OCI-LY7 (cell line): ENCODE data around the gene KCNK16. TPM values are rescaled to one million over a fixed set of nuclear protein-coding genes. Genes with fewer than 3 reads are reported as not detected.

ENCODE experiments used
- BruUV-seq: library from RNA; stranded (reverse); fragments of 400-500 nt; replicated peaks from 2 replicates; lab custom pipeline; 2021; lab: Mats Ljungman, UMichigan
- CTCF ChIA-PET: fragments of 300-600 bp; sonication (Branson Sonifier 250); formaldehyde crosslinking; loops from one replicate; lab custom pipeline; 2022; ENCODE audit warnings: antibody characterized with exemption; ENCODE audit not compliant: unreplicated experiment; lab: Charles Lee
- POLR2A ChIA-PET: fragments of 300-600 bp; sonication (Branson Sonifier 250); formaldehyde crosslinking; loops from one replicate; lab custom pipeline; 2022; ENCODE audit warnings: antibody characterized with exemption; lab: Charles Lee
- DNase-seq: peaks from one replicate; pipeline ENCODE4 v3.0.0-alpha.2; 2015; ENCODE audit warnings: low spot score
- H2AFZ ChIP-seq: fragments of 200-600 bp; sonication (generic), shearing (Covaris generic); 2 replicates; pipeline ENCODE4 v1.6.1; 2014; ENCODE audit warnings: mild to moderate bottlenecking, antibody characterized with exemption, low read length, moderate library complexity
- H3K27ac ChIP-seq: fragments of 200-600 bp; sonication (generic); 2 replicates; pipeline ENCODE4 v1.5.1; 2014; ENCODE audit warnings: mixed run types, low read depth, mild to moderate bottlenecking, moderate library complexity, low read length, inconsistent platforms; ENCODE audit not compliant: poor library complexity, severe bottlenecking
- H3K36me3 ChIP-seq: fragments of 200-600 bp; sonication (generic); 2 replicates; pipeline ENCODE4 v1.6.1; 2014; ENCODE audit warnings: mild to moderate bottlenecking, antibody characterized with exemption, low read length, moderate library complexity, mixed read lengths; ENCODE audit not compliant: insufficient read depth
- H3K4me1 ChIP-seq: fragments of 200-600 bp; sonication (generic); 2 replicates; pipeline ENCODE4 v1.5.1; 2014; ENCODE audit warnings: mild to moderate bottlenecking, low read length; ENCODE audit not compliant: insufficient read depth, poor library complexity, severe bottlenecking
- H3K4me2 ChIP-seq: fragments of 200-600 bp; sonication (generic); 2 replicates; pipeline ENCODE4 v1.6.1; 2014; ENCODE audit warnings: mild to moderate bottlenecking, low read length
- H3K4me3 ChIP-seq: fragments of 200-600 bp; sonication (generic); 2 replicates; pipeline ENCODE4 v1.5.1; 2014; ENCODE audit warnings: mild to moderate bottlenecking, low read depth, low read length; ENCODE audit not compliant: poor library complexity, severe bottlenecking
- H3K79me2 ChIP-seq: fragments of 200-600 bp; sonication (generic); 2 replicates; pipeline ENCODE4 v1.6.1; 2016; ENCODE audit warnings: low read depth, mild to moderate bottlenecking, low read length, moderate library complexity, mixed read lengths; ENCODE audit not compliant: insufficient read depth
- H3K9me2 ChIP-seq: fragments of 200-600 bp; sonication (generic); 2 replicates; pipeline ENCODE4 v1.6.1; 2016; ENCODE audit warnings: mild to moderate bottlenecking, low read length, mixed read lengths; ENCODE audit not compliant: insufficient read depth
- H3K9me3 ChIP-seq: fragments of 200-600 bp; sonication (generic); 2 replicates; pipeline ENCODE4 v1.6.1; 2014; ENCODE audit warnings: mild to moderate bottlenecking, mixed run types, low read length, mixed read lengths
- H4K20me1 ChIP-seq: fragments of 200-600 bp; sonication (generic); 2 replicates; pipeline ENCODE4 v1.6.1; 2014; ENCODE audit warnings: mild to moderate bottlenecking, antibody characterized with exemption, low read length, moderate library complexity, mixed read lengths; ENCODE audit not compliant: insufficient read depth
- CTCF ChIP-seq: fragments of 200-600 bp; sonication (generic); conservative IDR thresholded peaks from 2 replicates; pipeline ENCODE4 v1.5.1; 2014; ENCODE audit warnings: mild to moderate bottlenecking, antibody characterized with exemption, low read length, moderate library complexity, mixed read lengths
- EZH2phosphoT487 ChIP-seq: fragments of 200-600 bp; sonication (generic); IDR thresholded peaks from 2 replicates; pipeline ENCODE4 v1.6.1; 2018; ENCODE audit warnings: low read depth, borderline replicate concordance, mild to moderate bottlenecking, mixed run types, antibody characterized with exemption, low read length, moderate library complexity, mixed read lengths
- intact Hi-C: fragments of 100-400 bp; cut with micrococcal nuclease; formaldehyde crosslinking; loops from one replicate; pipeline ENCODE4 v1.10.0; 2022; ENCODE audit not compliant: unreplicated experiment
- total RNA-seq, 2 experiments: library from RNA; depleted of rRNA in 1 of 2; stranded (reverse); fragments of >200 nt in 1 of 2; shearing (Covaris generic) in 1 of 2; gene quantifications; 2 replicates each; pipeline ENCODE4 v1.2.3, GENCODE V29; 2014 to 2022

The KCNK16 gene
- total RNA-seq, 2 experiments from 2014 or later, result not detected

DNA sequence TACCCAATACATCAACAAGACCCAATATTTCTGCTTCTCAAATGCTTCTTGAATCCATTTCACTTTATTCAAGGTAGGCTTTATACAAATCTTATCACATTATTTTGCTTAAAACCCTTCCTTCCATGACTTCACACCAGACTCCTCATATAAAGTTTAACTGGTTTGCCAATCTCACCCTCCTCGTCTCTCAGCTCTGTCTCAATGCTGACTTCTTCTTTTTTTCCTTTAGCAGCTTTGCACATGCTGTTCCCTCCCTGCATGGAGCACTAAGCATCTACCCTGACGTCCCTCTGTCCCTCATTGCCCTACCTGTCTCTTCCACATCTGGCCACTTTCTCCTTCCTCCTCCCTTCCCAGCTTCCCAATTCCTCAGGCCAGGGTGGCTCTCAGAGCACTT, 39.7 kb downstream of the KCNK16 start:
- CTCF ChIA-PET, result interaction anchor here (0.6 kb wide), 1 partner anchor 582 kb away, joined by 3 read pairs; no protein-coding TSS in a partner anchor
- POLR2A ChIA-PET, result no interaction called here
- BruUV-seq, result no TSS peak

GRCh38 chr6:39281312-39281980, 41.1 kb downstream of the KCNK16 start:
- Histone ChIP-seq H3K79me2 (no peaks in the 10 kb centered on the region), H3K36me3 (no peaks in the 10 kb centered on the region), H3K9me2 (no peaks in the 10 kb centered on the region), H3K9me3 (no peaks in the 10 kb centered on the region), H3K4me2 (no peak overlapping the region), H2AFZ (no peak overlapping the region), H3K27ac (no peak overlapping the region), H3K4me3 (no peak overlapping the region), H4K20me1 (no peaks in the 10 kb centered on the region), H3K4me1 (no peaks in the 10 kb centered on the region)
- no peak for TF ChIP-seq EZH2phosphoT487
- no peak for DNase-seq
- ChIA-PET CTCF (no interaction called here), POLR2A (no interaction called here)
- no TSS peak for BruUV-seq
- intact Hi-C loops, result no loop called here

More for the DNA sequence above, 39.7 kb downstream of the KCNK16 start:
- H3K27ac ChIP-seq, result no peak overlapping the region
- no peaks in the 10 kb centered on the region for H3K9me2 ChIP-seq
- no peak for DNase-seq
- H3K36me3 ChIP-seq, result no peaks in the 10 kb centered on the region
- no peaks in the 10 kb centered on the region for H3K4me1 ChIP-seq
- no peak overlapping the region for H2AFZ ChIP-seq
- intact Hi-C loops, result no loop called here
- H3K4me3 ChIP-seq, result no peak overlapping the region
- H3K4me2 ChIP-seq, result no peak overlapping the region
- TF ChIP-seq CTCF (no peak), EZH2phosphoT487 (no peak)
- no peaks in the 10 kb centered on the region for H4K20me1 ChIP-seq
- H3K79me2 ChIP-seq, result no peaks in the 10 kb centered on the region
- no peaks in the 10 kb centered on the region for H3K9me3 ChIP-seq

GRCh38 chr6:39280247-39280731, 42.2 kb downstream of the KCNK16 start:
- Histone ChIP-seq H2AFZ (no peak overlapping the region), H3K36me3 (no peaks in the 10 kb centered on the region), H3K4me3 (no peak overlapping the region), H3K4me2 (no peak overlapping the region), H4K20me1 (no peaks in the 10 kb centered on the region), H3K9me2 (no peaks in the 10 kb centered on the region), H3K4me1 (no peaks in the 10 kb centered on the region), H3K79me2 (no peaks in the 10 kb centered on the region), H3K27ac (no peak overlapping the region), H3K9me3 (no peaks in the 10 kb centered on the region)
- POLR2A ChIA-PET, result no interaction called here
- no TSS peak for BruUV-seq
- CTCF ChIA-PET, result no interaction called here
- DNase-seq, result no peak
- no peak for TF ChIP-seq CTCF
- no peak for TF ChIP-seq EZH2phosphoT487
- intact Hi-C loops, result no loop called here
